Measurements from ENCODE around the gene KIN. TPM values are rescaled to one million over a fixed set of nuclear protein-coding genes. Genes with fewer than 3 reads are reported as not detected.
"Not testable (repeated sequence)": the region's sequence is repeated elsewhere in the genome, so short reads cannot be mapped to it uniquely, and the experiment has no call there.

KIN gene
- total RNA-seq, 6 experiments from 2014 or later = 2.3 to 4.3 (median 3.4) TPM

DNA sequence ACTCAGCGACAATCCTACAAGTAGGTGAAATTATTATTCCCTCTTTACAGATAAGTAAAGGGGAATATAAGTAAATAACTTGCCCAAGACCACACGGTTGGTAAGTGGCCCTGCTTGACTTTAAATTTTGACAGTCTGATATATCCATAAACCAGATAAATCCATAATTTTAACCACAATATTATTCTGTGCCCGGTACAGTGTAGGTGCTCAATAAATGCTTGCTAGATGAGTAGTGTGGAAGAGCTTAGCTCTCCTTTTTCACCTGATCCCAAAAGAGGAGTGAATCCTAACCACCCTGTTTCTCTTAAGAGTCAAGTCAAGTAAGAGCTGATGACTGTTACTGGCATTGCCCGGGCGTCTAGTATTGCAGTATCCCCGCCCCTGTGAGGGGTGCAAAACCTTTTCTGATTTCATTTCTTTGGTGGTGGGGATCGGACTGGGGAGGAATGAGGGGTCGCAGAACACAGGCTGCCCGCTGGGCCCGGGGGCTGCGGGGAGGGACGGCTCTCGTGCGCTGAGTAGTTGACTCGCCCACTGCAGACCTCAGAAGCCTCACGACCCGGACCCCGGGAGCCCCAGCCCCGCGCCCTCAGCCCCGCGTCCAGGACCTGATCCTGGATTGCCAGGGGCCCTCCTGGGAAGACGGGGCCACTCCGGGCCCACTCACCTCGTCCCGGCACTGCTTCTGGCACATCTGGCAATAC, 490 bp downstream of the KIN start:
- DNase-seq (no peak), ATAC-seq (peak; percentile 2 to 16 (median 2))
- Histone ChIP-seq H3K4me1 (peaks cover 0 to 23% (median 9%) of the 10 kb centered on the region in 4 donors), H3K27ac (peak overlapping the region in 2 of 3 donors; percentile 41 to 84), H3K27me3 (no peaks in the 10 kb centered on the region), H3K4me3 (peak overlapping the region; percentile 85 to 97 (median 95)), H3K36me3 (no peaks in the 10 kb centered on the region), H3K9me3 (no peaks in the 10 kb centered on the region)
- TF ChIP-seq, protein P1, sequence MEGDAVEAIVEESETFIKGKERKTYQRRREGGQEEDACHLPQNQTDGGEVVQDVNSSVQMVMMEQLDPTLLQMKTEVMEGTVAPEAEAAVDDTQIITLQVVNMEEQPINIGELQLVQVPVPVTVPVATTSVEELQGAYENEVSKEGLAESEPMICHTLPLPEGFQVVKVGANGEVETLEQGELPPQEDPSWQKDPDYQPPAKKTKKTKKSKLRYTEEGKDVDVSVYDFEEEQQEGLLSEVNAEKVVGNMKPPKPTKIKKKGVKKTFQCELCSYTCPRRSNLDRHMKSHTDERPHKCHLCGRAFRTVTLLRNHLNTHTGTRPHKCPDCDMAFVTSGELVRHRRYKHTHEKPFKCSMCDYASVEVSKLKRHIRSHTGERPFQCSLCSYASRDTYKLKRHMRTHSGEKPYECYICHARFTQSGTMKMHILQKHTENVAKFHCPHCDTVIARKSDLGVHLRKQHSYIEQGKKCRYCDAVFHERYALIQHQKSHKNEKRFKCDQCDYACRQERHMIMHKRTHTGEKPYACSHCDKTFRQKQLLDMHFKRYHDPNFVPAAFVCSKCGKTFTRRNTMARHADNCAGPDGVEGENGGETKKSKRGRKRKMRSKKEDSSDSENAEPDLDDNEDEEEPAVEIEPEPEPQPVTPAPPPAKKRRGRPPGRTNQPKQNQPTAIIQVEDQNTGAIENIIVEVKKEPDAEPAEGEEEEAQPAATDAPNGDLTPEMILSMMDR (IDR thresholded peaks at IDR 0.05) = no peak
- no peak for TF ChIP-seq POLR2A (IDR thresholded peaks at IDR 0.05)
- WGBS (ENCODE audit: insufficient coverage, low coverage, low lambda C conversion rate, missing lambda C conversion rate) = 2% methylated on average over 6 of the region's 26 CpGs
- intact Hi-C loops (cut with DNase I) = no loop called here

DNA sequence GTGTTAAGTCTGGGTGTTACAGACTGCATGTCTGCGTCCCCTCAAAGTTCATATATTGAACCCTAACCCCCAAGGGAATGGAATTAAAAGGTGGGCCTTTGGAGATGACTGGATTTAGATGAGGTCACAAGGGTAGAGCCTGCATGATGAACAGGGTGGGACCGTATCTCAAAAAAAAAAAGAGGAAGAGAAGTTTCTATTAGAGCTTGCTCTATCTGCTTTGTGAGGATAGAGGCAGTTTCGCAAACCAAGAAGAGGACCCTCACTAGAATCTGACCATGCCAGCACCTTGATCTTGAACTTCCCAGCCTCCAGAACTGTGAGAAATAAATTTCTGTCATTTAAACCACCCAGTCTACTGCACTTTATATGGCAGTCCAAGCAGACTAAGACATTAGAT, 1.4 kb downstream of the KIN start:
- intact Hi-C loops (cut with DNase I) = no loop called here
- TF ChIP-seq POLR2A (IDR thresholded peaks at IDR 0.05) = no peak
- TF ChIP-seq, protein P1 (IDR thresholded peaks at IDR 0.05) = no peak
- no peaks in the 10 kb centered on the region for H3K27me3 ChIP-seq
- H3K4me1 ChIP-seq = peaks cover 0 to 23% (median 9%) of the 10 kb centered on the region in 4 donors
- peak overlapping the region in 1 of 3 donors; percentile 97 for H3K4me3 ChIP-seq
- WGBS (ENCODE audit: insufficient coverage, low coverage, low lambda C conversion rate, missing lambda C conversion rate) = 76% methylated on average over 3 of the region's 3 CpGs
- ATAC-seq = no peak
- no peaks in the 10 kb centered on the region for H3K9me3 ChIP-seq
- no peak overlapping the region for H3K27ac ChIP-seq
- DNase-seq = no peak
- no peaks in the 10 kb centered on the region for H3K36me3 ChIP-seq

DNA sequence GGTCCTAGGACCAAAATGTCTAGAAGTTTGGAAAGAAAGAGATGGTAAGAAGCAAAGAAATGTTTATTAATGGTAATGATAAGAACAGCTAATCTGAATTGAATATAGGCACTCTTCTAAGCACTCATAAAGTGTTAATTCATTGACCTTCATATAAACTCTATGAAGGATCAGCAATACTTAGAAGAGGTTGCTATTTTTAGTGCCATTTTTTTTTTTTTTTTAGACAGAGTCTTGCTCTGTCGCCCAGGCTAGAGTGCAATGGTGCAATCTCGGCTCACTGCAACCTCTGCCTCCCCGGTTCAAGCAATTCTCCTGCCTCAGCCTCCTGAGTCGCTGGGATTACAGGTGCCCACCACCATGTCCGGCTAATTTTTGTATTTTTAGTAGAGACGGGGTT, 5.6 kb downstream of the KIN start:
- intact Hi-C loops (cut with DNase I); H3K9me3 ChIP-seq; H3K27ac ChIP-seq; H3K4me3 ChIP-seq; H3K27me3 ChIP-seq; H3K4me1 ChIP-seq; ATAC-seq; DNase-seq: not testable (repeated sequence)
- WGBS (ENCODE audit: insufficient coverage, low coverage, low lambda C conversion rate, missing lambda C conversion rate) = 88% methylated on average over 6 of the region's 6 CpGs
- peaks cover 0 to 28% (median 9%) of the 10 kb centered on the region in 4 donors for H3K36me3 ChIP-seq

DNA sequence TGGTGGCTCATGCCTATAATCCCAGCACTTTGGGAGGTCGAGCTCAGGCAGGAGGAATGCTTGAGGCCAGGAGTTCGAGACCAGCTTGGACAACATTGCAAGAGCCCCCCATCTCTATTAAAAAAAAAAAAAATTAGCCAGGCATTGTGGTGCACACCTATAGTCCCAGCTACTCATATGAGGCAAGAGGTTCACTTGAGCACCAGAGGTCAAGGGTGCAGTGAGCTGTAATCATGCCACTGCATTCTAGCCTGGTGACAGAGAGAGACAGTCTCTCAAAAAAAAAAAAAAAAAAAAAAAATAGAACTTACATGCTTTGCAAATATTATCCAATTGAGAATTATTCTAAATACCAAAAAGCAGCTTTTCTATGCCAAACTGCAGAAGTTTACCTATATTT, 11.0 kb downstream of the KIN start:
- DNase-seq (no peak), ATAC-seq (peak in 2 of 4 donors; percentile 69 to 78)
- H3K4me1 ChIP-seq = peaks cover 0 to 12% (median 3%) of the 10 kb centered on the region in 4 donors
- no peaks in the 10 kb centered on the region for H3K9me3 ChIP-seq
- no peak overlapping the region for H3K4me3 ChIP-seq
- intact Hi-C loops (cut with DNase I) = no loop called here
- no peak overlapping the region for H3K27ac ChIP-seq
- H3K27me3 ChIP-seq = no peaks in the 10 kb centered on the region
- H3K36me3 ChIP-seq = peaks cover 0 to 41% (median 9%) of the 10 kb centered on the region in 4 donors
- TF ChIP-seq POLR2A (IDR thresholded peaks at IDR 0.05) = no peak
- TF ChIP-seq, protein P1 (IDR thresholded peaks at IDR 0.05) = no peak
- WGBS (ENCODE audit: insufficient coverage, low coverage, low lambda C conversion rate, missing lambda C conversion rate) = no CpG with 5 or more reads among the region's 2 CpGs

All from right lobe of liver (tissue), 6 donors.